Esophagus squamous epithelium (tissue), 5 donors: ENCODE results near the gene CADM2. TPM values are rescaled to one million over a fixed set of nuclear protein-coding genes. Genes with fewer than 3 reads are reported as not detected.

Experiments used
- DNase-seq: peaks from one replicate; lab custom pipeline; 2025; lab: John Stamatoyannopoulos, UW
- H3K27ac ChIP-seq, 4 donors: fragments of 200-600 bp; sonication (generic); one replicate each; pipeline ENCODE4 v1.5.1; 2016 to 2019; ENCODE audit warnings: mild to moderate bottlenecking in 1 of 4
- H3K27me3 ChIP-seq, 4 donors: fragments of 200-600 bp; sonication (generic); 1 replicate in 3 of 4; 2 replicates in 1 of 4; pipeline versions ENCODE4 v1.5.1 to v1.6.0; 2017 to 2021; ENCODE audit warnings: antibody characterized with exemption in 1 of 4
- H3K36me3 ChIP-seq, 3 donors: fragments of 200-600 bp; sonication (generic); one replicate each; pipeline ENCODE4 v1.5.1; 2016 to 2019
- H3K4me1 ChIP-seq, 3 donors: fragments of 200-600 bp; sonication (generic); one replicate each; pipeline ENCODE4 v1.5.1; 2017 to 2019
- H3K4me3 ChIP-seq, 4 donors: fragments of 200-600 bp; sonication (generic); 1 replicate in 3 of 4; 2 replicates in 1 of 4; pipeline ENCODE4 v1.5.1; 2016 to 2019; ENCODE audit warnings: mild to moderate bottlenecking in 2 of 4, moderate library complexity in 1 of 4
- H3K9me3 ChIP-seq, 3 donors: fragments of 200-600 bp; sonication (generic); one replicate each; pipeline ENCODE4 v1.5.1; 2016 to 2019
- POLR2A ChIP-seq, 4 donors: fragments of 450-650 bp; IDR thresholded peaks; one replicate each; pipeline ENCODE4 v1.6.1; 2017; ENCODE audit warnings: antibody characterized with exemption in 4 of 4, mild to moderate bottlenecking in 4 of 4, moderate library complexity in 3 of 4
- WGBS, 2 donors: methylation state at CpG; one replicate each; pipeline ENCODE4 v1.1.5; 2018; 5-methylcytosine and 5-hydroxymethylcytosine counted together
- intact Hi-C: fragments of 100-400 bp; cut with DNase I; formaldehyde crosslinking; loops from one replicate; pipeline ENCODE4 v1.15.0; 2022
- total RNA-seq, 4 donors: library from RNA; depleted of rRNA; stranded (reverse); fragments of >200 nt; gene quantifications; one replicate each; pipeline ENCODE4 v1.1.0, GENCODE V29; 2016
- TF ChIP-seq, protein P1 (sequence below), 6 experiments: fragments of 450-650 bp in 4 of 6; fragments of 200-600 bp in 2 of 6; sonication (generic) in 2 of 6; IDR thresholded peaks; one replicate each; pipeline ENCODE4 v1.5.1; 2016 to 2019; ENCODE audit warnings: antibody characterized with exemption in 6 of 6, mild to moderate bottlenecking in 4 of 6, moderate library complexity in 4 of 6
- donor health status: DM: yes; HTN: yes; CAD: no.

CADM2 gene
- total RNA-seq, 4 donors from 2014 or later = 0.08 to 0.76 (median 0.34) TPM

- Histone ChIP-seq H3K36me3 (no peaks in the 10 kb centered on the region), H3K27me3 (no peaks in the 10 kb centered on the region), H3K4me1 (no peaks in the 10 kb centered on the region), H3K9me3 (no peaks in the 10 kb centered on the region), H3K4me3 (no peak overlapping the region), H3K27ac (no peak overlapping the region)
- WGBS, 2 donors = 55 to 61% methylated on average over 3 of the region's 3 CpGs
- no peak for DNase-seq
- intact Hi-C loops = no loop called here
- TF ChIP-seq, protein P1, sequence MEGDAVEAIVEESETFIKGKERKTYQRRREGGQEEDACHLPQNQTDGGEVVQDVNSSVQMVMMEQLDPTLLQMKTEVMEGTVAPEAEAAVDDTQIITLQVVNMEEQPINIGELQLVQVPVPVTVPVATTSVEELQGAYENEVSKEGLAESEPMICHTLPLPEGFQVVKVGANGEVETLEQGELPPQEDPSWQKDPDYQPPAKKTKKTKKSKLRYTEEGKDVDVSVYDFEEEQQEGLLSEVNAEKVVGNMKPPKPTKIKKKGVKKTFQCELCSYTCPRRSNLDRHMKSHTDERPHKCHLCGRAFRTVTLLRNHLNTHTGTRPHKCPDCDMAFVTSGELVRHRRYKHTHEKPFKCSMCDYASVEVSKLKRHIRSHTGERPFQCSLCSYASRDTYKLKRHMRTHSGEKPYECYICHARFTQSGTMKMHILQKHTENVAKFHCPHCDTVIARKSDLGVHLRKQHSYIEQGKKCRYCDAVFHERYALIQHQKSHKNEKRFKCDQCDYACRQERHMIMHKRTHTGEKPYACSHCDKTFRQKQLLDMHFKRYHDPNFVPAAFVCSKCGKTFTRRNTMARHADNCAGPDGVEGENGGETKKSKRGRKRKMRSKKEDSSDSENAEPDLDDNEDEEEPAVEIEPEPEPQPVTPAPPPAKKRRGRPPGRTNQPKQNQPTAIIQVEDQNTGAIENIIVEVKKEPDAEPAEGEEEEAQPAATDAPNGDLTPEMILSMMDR (IDR thresholded peaks at IDR 0.05) = no peak
- TF ChIP-seq POLR2A (IDR thresholded peaks at IDR 0.05) = no peak
Observed at GRCh38 chr3:85760342-85760741, 801.6 kb downstream of the CADM2 start.

- DNase-seq = no peak
- no peaks in the 10 kb centered on the region for H3K27me3 ChIP-seq
- H3K4me1 ChIP-seq = no peaks in the 10 kb centered on the region
- TF ChIP-seq, protein P1 (IDR thresholded peaks at IDR 0.05) = no peak
- no peak for TF ChIP-seq POLR2A (IDR thresholded peaks at IDR 0.05)
- intact Hi-C loops = no loop called here
- no peaks in the 10 kb centered on the region for H3K9me3 ChIP-seq
- H3K36me3 ChIP-seq = no peaks in the 10 kb centered on the region
- H3K27ac ChIP-seq = no peak overlapping the region
- WGBS, 2 donors = 57 to 60% methylated on average over 4 of the region's 4 CpGs
- no peak overlapping the region for H3K4me3 ChIP-seq
Observed at GRCh38 chr3:85780806-85781205, 822.0 kb downstream of the CADM2 start.

DNA sequence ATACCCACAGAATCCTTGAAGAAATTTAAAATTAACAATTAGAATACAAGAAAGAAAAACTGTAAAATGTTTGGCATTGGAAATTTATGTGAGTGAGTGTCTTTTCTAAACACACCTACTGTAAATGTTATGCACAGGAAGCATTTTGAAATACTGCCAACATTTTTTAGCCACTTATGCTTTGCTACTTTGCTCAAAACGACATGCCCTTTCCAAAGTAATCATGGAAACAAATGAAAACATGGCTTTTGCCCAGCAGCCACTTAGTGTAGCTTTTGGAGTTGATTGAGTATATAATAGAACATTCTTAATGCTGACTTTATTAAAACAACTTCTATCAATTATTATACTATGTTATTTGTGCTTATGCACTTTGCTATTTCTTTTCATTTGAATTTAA, 823.0 kb downstream of the CADM2 start:
- H3K27me3 ChIP-seq = no peaks in the 10 kb centered on the region
- no peaks in the 10 kb centered on the region for H3K4me1 ChIP-seq
- H3K9me3 ChIP-seq = no peaks in the 10 kb centered on the region
- WGBS, 2 donors = 0% methylated on average over 1 of the region's 1 CpG
- no peaks in the 10 kb centered on the region for H3K36me3 ChIP-seq
- H3K27ac ChIP-seq = no peak overlapping the region
- intact Hi-C loops = no loop called here
- DNase-seq = no peak
- H3K4me3 ChIP-seq = no peak overlapping the region
- TF ChIP-seq, protein P1 (IDR thresholded peaks at IDR 0.05) = no peak
- TF ChIP-seq POLR2A (IDR thresholded peaks at IDR 0.05) = no peak

DNA sequence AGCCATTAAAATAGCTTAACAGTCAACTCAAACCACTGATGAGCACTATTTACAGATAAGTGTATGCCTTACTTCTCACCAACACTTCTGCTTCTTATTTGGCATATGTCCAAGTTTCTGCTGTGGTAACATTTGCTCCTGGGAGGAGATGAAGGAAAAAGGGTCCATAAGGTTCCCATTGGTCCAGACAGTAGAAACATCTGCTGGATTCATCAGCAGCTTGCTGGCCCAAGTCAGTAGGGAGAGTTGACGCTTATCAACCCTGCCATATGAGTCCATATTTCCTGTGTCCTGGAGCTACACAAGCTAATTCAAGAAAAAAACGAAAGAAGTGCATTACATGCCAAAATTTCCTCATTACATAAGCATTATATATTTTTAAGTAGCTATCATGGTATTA, 824.5 kb downstream of the CADM2 start:
- no peak for TF ChIP-seq POLR2A (IDR thresholded peaks at IDR 0.05)
- TF ChIP-seq, protein P1 (IDR thresholded peaks at IDR 0.05) = no peak
- Histone ChIP-seq H3K27ac (no peak overlapping the region), H3K4me3 (no peak overlapping the region), H3K4me1 (no peaks in the 10 kb centered on the region), H3K9me3 (no peaks in the 10 kb centered on the region), H3K27me3 (no peaks in the 10 kb centered on the region), H3K36me3 (no peaks in the 10 kb centered on the region)
- no peak for DNase-seq
- 36 to 38% methylated on average over 2 of the region's 2 CpGs for WGBS, 2 donors
- intact Hi-C loops = no loop called here

DNA sequence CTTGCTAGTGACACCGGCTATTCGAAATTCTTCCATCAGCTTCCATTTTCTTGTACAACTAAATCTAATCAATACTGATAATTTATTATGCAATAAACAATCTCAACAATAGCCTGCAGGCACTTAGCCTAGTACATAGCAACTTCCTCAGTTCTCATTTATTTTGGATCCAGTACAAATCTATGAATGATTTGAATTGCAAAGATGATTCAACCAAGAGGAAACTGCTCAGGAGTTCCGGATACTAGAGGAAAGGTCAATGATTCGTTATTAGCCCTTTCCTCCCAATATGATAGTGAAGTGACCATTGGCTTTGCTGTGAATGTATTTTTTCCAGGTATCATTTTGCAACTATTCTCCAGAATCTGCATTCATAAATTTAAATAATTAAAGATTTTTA, 827.0 kb downstream of the CADM2 start:
- intact Hi-C loops = no loop called here
- TF ChIP-seq POLR2A (IDR thresholded peaks at IDR 0.05) = no peak
- TF ChIP-seq, protein P1 (IDR thresholded peaks at IDR 0.05) = no peak
- WGBS, 2 donors = 68 to 75% methylated on average over 4 of the region's 4 CpGs
- Histone ChIP-seq H3K27ac (no peak overlapping the region), H3K4me1 (no peaks in the 10 kb centered on the region), H3K27me3 (no peaks in the 10 kb centered on the region), H3K36me3 (no peaks in the 10 kb centered on the region), H3K9me3 (no peaks in the 10 kb centered on the region), H3K4me3 (no peak overlapping the region)
- DNase-seq = no peak
